ENCODE measurements around the gene COL13A1. TPM values are rescaled to one million over a fixed set of nuclear protein-coding genes. Genes with fewer than 3 reads are reported as not detected.

Gene COL13A1
- total RNA-seq, 4 donors from 2014 or later, result 0.19 to 6.9 (median 2.4) TPM

GRCh38 chr10:69906425-69906824 is 104.7 kb downstream of the COL13A1 start:
- no peaks in the 10 kb centered on the region for H3K9me3 ChIP-seq
- peaks cover 26 to 27% of the 10 kb centered on the region in 2 donors for H3K4me1 ChIP-seq
- DNase-seq, result no peak
- no peak for ATAC-seq
- no peak for TF ChIP-seq CTCF (IDR thresholded peaks at IDR 0.05 in 4 of 5, conservative IDR thresholded peaks at IDR 0.05 in 1 of 5)
- TF ChIP-seq POLR2A (IDR thresholded peaks at IDR 0.05), result no peak
- H3K4me3 ChIP-seq, result no peak overlapping the region
- intact Hi-C loops (cut with DNase I; ENCODE audit: low total_unique reads) (loop anchor here (10.0 kb wide), 1 partner anchor 228 kb away; the partner anchor contains the start of gene AIFM2), in situ Hi-C loops (cut with MboI; ENCODE audit: low sequenced_read_pairs in 4 of 4) (loop anchor here in 1 of 4 donors (25.0 kb wide), 1 partner anchor 269 kb away; the partner anchor contains the start of gene FAM241B)
- no peaks in the 10 kb centered on the region for H3K27me3 ChIP-seq
- H3K36me3 ChIP-seq, result no peaks in the 10 kb centered on the region
- no peak overlapping the region for H3K27ac ChIP-seq

DNA sequence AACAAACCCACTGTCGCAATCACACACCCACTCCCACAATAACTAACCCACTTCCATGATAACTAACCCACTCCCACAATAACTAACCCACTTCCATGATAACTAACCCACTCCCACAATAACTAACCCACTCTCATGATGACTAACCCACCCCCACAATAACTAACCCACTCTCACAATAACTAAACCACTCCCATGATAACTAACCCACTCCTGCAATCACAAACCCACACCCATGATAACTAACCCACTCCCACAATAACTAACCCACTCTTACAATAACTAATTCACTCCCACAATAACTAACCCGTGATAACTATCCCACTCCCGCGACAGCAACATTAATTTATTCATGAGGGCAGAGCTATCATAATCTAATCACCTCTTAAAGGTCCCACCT is 105.8 kb downstream of the COL13A1 start:
- Histone ChIP-seq H3K36me3 (no peaks in the 10 kb centered on the region), H3K27ac (no peak overlapping the region), H3K9me3 (no peaks in the 10 kb centered on the region), H3K27me3 (no peaks in the 10 kb centered on the region), H3K4me3 (no peak overlapping the region), H3K4me1 (peaks cover 25 to 26% of the 10 kb centered on the region in 2 donors)
- no peak for DNase-seq
- TF ChIP-seq POLR2A (IDR thresholded peaks at IDR 0.05) (no peak), CTCF (IDR thresholded peaks at IDR 0.05 in 4 of 5, conservative IDR thresholded peaks at IDR 0.05 in 1 of 5) (no peak)
- in situ Hi-C loops (cut with MboI; ENCODE audit: low sequenced_read_pairs in 4 of 4) (loop anchor here in 1 of 4 donors (25.0 kb wide), 1 partner anchor 270 kb away; the partner anchor contains the start of gene FAM241B), intact Hi-C loops (cut with DNase I; ENCODE audit: low total_unique reads) (loop anchor here (10.0 kb wide), 1 partner anchor 227 kb away; the partner anchor contains the start of gene AIFM2)
- no peak for ATAC-seq

GRCh38 chr10:69908124-69908523 is 106.4 kb downstream of the COL13A1 start:
- Histone ChIP-seq H3K4me3 (no peak overlapping the region), H3K4me1 (peaks cover 19 to 26% of the 10 kb centered on the region in 2 donors), H3K27ac (no peak overlapping the region), H3K9me3 (no peaks in the 10 kb centered on the region), H3K27me3 (no peaks in the 10 kb centered on the region), H3K36me3 (no peaks in the 10 kb centered on the region)
- intact Hi-C loops (cut with DNase I; ENCODE audit: low total_unique reads) (loop anchor here (10.0 kb wide), 1 partner anchor 227 kb away; the partner anchor contains the start of gene AIFM2), in situ Hi-C loops (cut with MboI; ENCODE audit: low sequenced_read_pairs in 4 of 4) (loop anchor here in 1 of 4 donors (25.0 kb wide), 1 partner anchor 271 kb away; the partner anchor contains the start of gene FAM241B)
- DNase-seq, result no peak
- no peak for TF ChIP-seq POLR2A (IDR thresholded peaks at IDR 0.05)
- TF ChIP-seq CTCF (IDR thresholded peaks at IDR 0.05 in 4 of 5, conservative IDR thresholded peaks at IDR 0.05 in 1 of 5), result no peak
- no peak for ATAC-seq

- no peak for DNase-seq
- intact Hi-C loops (cut with DNase I; ENCODE audit: low total_unique reads) (loop anchor here (10.0 kb wide), 1 partner anchor 276 kb away; the partner anchor contains the start of gene FAM241B), in situ Hi-C loops (cut with MboI; ENCODE audit: low sequenced_read_pairs in 4 of 4) (loop anchor here in 1 of 4 donors (25.0 kb wide), 1 partner anchor 273 kb away; the partner anchor contains the start of gene FAM241B)
- peaks cover 19 to 23% of the 10 kb centered on the region in 2 donors for H3K4me1 ChIP-seq
- no peaks in the 10 kb centered on the region for H3K27me3 ChIP-seq
- no peak for ATAC-seq
- no peak overlapping the region for H3K4me3 ChIP-seq
- H3K36me3 ChIP-seq, result no peaks in the 10 kb centered on the region
- H3K9me3 ChIP-seq, result no peaks in the 10 kb centered on the region
- no peak overlapping the region for H3K27ac ChIP-seq
- TF ChIP-seq POLR2A (IDR thresholded peaks at IDR 0.05) (no peak), CTCF (IDR thresholded peaks at IDR 0.05 in 4 of 5, conservative IDR thresholded peaks at IDR 0.05 in 1 of 5) (no peak)
These were observed 108.9 kb downstream of the COL13A1 start for GRCh38 chr10:69910561-69910960.
